ENCODE results near the gene MYLK2.

Gene MYLK2

GRCh38 chr20:31879143-31879987 lies 60.2 kb downstream of the MYLK2 start:
- peak; percentile 82 for DNase-seq

- no peak for DNase-seq
Observed at GRCh38 chr20:31881945-31882344, 62.8 kb downstream of the MYLK2 start.

DNA sequence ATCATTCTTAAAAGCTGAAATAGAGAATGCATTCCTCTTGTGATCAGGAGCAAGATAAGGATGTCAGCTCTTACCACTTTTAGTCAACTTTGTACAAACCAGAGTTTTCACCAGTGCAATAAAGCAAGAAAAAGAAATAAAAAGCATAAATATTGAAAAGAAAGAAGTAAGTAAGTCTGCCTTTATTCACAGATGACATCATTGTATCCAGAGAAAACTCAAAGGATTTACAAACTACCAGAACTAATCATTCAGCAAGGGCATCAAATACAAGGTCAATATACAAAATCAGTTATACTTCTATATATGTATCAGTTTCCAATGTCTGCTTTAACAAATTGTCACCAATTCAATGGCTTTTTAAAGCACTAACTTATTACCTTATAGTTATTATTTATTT lies 64.7 kb downstream of the MYLK2 start:
- DNase-seq = no peak

Data from NCI-H748 treated with DMSO at 0.1 percent for 48 hours (cell line).